Coronary artery (tissue), 2 donors: ENCODE results near the gene MAML3.
A peak's percentile ranks its signal among the peaks of the same experiment; 100 is the strongest.

Experiments
- DNase-seq: peaks from one replicate; pipeline ENCODE4 v3.0.0-alpha.2; 2017; ENCODE audit warnings: low spot score
- H3K27ac ChIP-seq, 2 donors: fragments of 200-600 bp; sonication (generic); one replicate each; pipeline ENCODE4 v1.5.1; 2016 to 2019
- H3K4me3 ChIP-seq: fragments of 200-600 bp; sonication (generic); 2 replicates; pipeline ENCODE4 v1.5.1; 2016; ENCODE audit warnings: mild to moderate bottlenecking, moderate library complexity
- TF ChIP-seq, protein P1 (sequence below): fragments of 200-600 bp; sonication (generic); IDR thresholded peaks from one replicate; pipeline ENCODE4 v1.5.1; 2019; ENCODE audit warnings: antibody characterized with exemption

Gene MAML3

DNA sequence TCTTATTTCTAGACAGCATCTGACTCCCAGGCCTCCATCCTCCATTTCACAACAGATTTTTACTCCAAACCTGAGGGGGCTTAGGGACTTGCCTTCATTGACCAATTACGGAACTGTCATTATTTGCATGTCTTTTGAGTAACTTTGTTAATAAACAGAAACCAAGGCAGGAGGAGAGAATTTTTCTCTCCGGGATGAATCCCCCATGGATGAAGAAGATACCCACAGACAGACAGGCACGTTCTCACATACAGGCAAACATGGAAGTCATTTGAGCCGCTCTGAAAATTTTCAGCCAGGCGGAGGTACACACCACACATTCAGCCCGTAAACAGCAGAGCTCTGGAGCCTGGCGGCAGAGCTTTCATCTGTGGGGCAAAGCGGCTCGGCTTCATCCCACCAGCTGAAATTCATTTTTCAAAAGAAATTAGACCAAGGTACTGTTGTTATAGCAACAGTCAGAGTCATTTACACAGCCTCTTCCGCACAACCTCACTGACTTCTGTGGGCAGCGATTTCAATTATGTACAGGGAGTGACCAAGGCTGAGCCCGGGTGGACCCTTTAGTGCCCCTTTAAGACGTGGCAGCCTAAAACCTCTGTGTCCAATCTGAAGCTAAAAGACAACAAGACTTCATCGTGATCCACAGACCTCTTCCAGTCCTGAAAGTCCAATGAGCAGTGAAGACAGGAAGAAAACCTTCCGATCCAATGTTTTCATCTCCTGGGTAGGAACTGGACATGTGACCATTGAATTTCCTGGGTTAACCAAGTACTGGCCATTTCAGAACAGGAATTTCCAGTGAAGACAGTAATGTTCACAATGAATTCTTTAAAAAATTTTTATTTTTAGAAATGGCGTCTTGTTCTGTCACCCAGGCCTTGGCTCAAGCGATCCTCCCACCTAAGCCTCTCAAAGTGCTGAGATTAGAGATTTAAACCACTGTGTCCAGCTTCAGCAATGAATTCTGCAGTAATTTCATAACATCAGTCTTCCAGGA is 251.4 kb downstream of the MAML3 start:
- H3K27ac ChIP-seq, result no peak overlapping the region
- TF ChIP-seq, protein P1, sequence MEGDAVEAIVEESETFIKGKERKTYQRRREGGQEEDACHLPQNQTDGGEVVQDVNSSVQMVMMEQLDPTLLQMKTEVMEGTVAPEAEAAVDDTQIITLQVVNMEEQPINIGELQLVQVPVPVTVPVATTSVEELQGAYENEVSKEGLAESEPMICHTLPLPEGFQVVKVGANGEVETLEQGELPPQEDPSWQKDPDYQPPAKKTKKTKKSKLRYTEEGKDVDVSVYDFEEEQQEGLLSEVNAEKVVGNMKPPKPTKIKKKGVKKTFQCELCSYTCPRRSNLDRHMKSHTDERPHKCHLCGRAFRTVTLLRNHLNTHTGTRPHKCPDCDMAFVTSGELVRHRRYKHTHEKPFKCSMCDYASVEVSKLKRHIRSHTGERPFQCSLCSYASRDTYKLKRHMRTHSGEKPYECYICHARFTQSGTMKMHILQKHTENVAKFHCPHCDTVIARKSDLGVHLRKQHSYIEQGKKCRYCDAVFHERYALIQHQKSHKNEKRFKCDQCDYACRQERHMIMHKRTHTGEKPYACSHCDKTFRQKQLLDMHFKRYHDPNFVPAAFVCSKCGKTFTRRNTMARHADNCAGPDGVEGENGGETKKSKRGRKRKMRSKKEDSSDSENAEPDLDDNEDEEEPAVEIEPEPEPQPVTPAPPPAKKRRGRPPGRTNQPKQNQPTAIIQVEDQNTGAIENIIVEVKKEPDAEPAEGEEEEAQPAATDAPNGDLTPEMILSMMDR, result no peak
- no peak for DNase-seq
- no peak overlapping the region for H3K4me3 ChIP-seq

DNA sequence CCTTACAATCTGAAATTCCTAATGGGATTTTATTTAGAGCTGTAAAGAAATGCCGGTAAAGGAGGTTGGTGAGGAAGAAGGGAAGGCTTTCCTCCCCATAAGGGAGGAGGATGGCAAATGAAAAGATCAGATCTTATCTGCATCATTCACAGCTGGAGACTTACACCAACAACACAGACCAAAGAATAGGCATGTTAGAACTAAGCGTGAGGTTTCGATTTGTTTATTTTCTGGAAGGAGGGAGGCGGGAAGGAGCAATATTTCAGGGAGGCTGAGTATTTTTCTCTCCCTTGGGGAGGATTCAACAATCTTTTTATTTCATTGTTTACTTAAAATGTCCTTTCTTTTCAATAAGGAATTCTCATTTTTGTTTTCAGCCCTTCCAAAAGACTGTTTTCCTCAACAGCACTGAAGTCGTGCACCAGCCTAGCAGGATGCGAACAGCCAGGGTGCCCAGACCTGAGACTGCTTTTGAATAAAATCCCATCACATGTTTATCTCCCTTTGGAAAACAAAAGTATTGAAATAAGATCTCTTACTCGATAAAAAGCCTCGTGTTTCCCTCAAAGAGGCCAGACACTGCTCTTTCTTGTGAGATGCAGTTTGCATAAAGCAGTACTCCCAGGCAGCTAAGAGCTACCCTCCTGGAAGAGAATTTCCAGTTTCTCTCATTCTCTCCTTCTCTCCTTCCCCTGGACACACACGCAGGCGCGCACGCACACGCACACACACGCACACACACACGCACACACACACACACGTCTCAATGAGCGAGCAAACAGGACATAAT is 252.3 kb downstream of the MAML3 start:
- TF ChIP-seq, protein P1, result no peak
- Histone ChIP-seq H3K4me3 (peak overlapping the region; percentile 44), H3K27ac (no peak overlapping the region)
- DNase-seq, result no peak

DNA sequence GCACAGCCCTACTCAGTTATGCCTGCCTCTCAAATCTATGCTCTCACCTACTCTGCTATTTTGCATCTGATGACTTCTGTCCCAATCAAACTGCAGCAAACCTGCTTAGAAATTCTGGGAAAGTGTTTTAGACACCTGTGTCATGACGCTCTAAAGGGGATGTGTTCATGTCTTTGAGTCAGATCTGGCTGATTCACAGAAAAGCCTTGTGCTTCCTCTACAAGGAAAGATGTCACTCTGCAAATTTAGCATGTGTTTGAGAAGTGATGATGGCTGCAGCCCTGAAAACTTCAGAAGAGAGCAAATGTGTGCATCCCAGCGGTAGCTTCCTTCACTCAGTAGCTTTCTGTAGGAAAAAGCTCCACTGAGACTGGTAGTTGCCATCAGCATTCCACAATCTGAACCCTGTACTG is 253.0 kb downstream of the MAML3 start:
- Histone ChIP-seq H3K4me3 (no peak overlapping the region), H3K27ac (no peak overlapping the region)
- TF ChIP-seq, protein P1, result no peak
- no peak for DNase-seq

DNA sequence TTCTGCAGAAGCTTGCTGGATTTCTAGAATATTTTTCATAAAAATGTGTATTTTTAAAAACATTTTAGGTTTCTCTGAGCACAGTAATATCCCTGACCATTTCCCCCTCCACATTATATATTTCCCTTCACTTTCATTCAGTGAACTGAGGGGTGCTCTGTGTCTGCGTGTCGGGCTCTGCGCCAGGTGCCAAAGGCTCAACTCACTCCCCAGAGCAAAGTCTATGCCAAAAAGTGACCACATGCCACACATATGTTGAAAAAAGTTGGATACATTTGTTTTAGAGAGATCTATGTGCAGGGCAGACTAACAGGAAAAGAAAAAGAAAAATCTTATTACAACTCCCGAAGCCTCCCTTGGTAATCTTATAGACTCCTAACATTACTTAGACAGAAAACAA is 254.6 kb downstream of the MAML3 start:
- DNase-seq, result no peak
- TF ChIP-seq, protein P1, result no peak
- Histone ChIP-seq H3K27ac (no peak overlapping the region), H3K4me3 (no peak overlapping the region)

DNA sequence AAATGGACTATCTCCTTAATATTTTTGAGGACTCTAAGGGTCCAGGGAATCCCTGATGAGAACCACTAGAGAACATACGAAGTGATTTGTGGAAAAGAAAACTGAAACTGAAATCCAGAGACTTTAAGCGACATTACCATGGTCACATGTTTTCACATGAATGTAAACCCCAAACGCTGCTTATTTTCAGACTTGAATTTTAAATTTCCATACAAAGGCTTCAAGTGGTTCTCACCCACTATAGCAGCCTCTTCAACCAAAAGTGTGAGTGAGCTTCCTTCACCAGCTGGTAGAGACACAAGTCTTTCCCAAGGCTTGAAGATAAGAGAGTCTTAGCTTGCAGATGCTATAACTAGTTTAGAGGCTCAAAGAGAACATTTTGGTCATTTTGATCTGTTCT is 255.7 kb downstream of the MAML3 start:
- Histone ChIP-seq H3K4me3 (no peak overlapping the region), H3K27ac (no peak overlapping the region)
- TF ChIP-seq, protein P1, result no peak
- DNase-seq, result no peak

DNA sequence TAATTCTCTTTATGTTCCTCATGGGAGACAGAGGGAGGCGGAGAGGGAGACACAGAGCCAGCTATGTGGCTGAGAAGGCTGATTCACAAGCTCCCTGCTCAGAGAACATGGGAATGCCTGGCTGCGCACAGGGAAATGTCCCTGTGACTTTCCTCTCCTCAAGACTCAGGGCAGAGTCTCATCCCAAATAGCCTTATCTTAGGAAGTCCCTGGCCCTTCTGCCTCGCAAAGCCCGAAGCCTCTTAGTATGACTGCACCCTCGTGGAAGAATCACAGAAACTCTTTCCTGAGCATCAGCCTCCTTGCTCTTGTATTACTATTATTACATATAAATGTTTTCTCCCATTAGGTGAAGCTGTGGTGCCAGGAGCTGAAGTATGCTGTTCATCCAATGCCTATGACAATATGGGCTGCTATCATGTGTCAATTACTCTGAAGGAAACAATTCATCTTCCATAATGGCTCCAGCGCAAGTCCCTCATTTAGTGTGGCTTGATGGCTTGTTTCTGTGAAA is 257.8 kb downstream of the MAML3 start:
- DNase-seq, result no peak
- H3K4me3 ChIP-seq, result no peak overlapping the region
- H3K27ac ChIP-seq, result no peak overlapping the region
- TF ChIP-seq, protein P1, result no peak
